HG03196 (cell line): ENCODE results near the gene MAIP1.

Experiments used
- ATAC-seq: cut with Tn5 transposase; IDR thresholded peaks from one replicate; pipeline ENCODE4 v1.9.1; 2021; ENCODE audit not compliant: unreplicated experiment

The MAIP1 gene

DNA sequence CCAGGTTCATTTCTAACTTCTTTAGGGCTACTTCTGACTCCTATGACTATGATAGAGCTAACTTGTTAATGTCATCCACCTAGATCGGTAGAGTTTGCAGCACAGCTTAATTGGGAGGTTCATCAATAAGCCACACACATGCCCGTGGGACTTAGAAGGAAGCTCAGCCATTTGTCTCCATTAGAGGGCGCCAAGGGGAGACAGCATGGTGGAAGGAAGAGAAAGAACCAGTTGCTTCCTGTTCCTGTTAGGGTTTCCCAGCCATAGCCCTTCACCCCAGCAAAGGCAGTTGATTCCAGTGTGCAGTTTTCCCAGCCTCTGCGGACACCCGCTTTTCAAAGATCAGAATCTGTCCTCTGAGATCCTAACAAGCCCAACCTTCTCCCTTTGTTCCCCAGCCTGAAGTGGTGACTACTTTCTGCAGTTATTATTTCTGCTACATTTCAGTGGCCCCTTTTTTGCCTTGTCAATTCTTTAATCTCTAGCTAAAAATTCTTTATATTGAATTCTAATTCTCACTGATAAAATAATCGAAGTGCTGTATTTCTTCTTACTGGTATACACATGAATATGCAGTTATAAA lies 30.3 kb downstream of the MAIP1 start:
- peak; percentile 61 for ATAC-seq

GRCh38 chr2:199987586-199987985 lies 32.2 kb downstream of the MAIP1 start:
- no peak for ATAC-seq

- no peak for ATAC-seq
Measured at GRCh38 chr2:199988151-199988550, 32.8 kb downstream of the MAIP1 start.

DNA sequence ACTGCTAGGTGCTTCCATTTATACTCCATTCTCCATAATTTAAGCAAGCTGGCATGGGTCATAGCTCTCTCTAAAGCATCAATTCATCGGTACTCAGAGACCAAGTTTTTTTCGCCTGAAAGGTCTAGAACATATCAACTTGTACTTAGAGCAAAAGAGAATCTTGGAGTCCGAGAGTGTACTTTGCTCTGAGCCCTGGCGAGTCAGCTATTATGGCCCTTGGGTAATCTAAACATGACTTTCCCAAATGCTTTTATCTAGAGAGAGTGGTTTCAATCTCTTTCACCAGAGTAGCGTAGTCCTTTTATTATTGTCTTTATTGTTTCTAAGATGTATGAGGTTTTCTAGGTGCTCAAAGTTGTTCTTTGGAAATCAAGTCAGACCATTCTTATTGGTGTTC lies 34.4 kb downstream of the MAIP1 start:
- ATAC-seq: no peak

- ATAC-seq: no peak
Measured at GRCh38 chr2:199991691-199992090, 36.3 kb downstream of the MAIP1 start.

- ATAC-seq: no peak
Measured at GRCh38 chr2:199992296-199992695, 36.9 kb downstream of the MAIP1 start.

DNA sequence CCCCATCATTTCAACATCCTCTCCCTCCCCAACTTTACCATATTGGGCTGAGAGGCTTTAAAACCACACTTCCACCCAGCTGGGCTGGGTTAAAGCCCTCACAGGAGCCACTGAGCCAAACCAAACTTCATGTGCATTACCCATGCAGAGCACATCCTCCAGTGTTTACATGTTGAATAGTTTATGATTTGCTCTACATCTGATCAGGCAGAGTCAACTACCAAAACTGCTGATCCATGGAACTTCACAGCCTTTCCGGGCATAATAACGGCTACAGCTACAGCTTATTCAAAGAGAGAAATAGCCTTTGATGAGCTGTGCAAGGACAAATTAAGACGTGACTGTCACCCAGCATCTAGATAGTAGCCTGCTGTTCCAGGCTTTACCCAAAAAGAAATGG lies 39.0 kb downstream of the MAIP1 start:
- no peak for ATAC-seq

- ATAC-seq: no peak
Measured at GRCh38 chr2:199994896-199995295, 39.5 kb downstream of the MAIP1 start.

DNA sequence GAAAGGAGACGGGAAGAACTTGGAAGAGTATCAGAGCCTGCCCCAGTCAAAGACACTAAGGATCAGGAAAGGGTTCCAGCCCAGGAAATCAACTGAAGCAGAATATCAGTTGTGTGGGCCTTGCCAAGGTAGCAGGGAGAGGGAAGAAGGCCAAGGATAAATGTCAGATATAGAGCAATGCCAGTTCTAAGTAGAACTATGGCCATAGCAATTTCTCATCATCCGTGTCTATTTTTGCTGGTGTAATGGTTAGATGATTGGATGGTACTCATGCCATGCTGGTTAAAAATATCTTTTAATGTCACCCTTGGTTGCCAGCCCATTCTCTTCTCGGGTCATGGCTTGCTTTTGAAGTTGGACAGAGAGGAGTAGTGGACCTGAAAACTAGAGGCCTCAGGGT lies 41.9 kb downstream of the MAIP1 start:
- no peak for ATAC-seq

DNA sequence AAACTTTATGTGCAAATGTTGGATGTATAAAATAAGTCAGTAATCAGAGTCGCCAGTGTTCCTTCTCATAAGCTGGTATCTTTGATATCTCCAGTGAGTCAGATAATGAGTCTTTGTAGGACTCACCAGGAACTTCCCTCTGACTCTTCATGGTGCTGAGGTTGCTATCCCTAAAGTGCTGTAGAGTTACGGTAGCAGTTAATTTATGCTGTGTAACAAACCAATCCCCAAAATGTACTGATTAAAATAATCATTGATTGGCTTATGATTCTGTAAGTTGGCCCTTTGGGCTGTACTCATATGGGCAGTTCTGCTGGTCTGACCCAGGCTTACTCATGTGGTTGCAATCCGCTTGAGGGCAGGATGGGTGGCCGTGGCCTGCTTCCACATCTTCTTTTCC lies 43.8 kb downstream of the MAIP1 start:
- no peak for ATAC-seq

DNA sequence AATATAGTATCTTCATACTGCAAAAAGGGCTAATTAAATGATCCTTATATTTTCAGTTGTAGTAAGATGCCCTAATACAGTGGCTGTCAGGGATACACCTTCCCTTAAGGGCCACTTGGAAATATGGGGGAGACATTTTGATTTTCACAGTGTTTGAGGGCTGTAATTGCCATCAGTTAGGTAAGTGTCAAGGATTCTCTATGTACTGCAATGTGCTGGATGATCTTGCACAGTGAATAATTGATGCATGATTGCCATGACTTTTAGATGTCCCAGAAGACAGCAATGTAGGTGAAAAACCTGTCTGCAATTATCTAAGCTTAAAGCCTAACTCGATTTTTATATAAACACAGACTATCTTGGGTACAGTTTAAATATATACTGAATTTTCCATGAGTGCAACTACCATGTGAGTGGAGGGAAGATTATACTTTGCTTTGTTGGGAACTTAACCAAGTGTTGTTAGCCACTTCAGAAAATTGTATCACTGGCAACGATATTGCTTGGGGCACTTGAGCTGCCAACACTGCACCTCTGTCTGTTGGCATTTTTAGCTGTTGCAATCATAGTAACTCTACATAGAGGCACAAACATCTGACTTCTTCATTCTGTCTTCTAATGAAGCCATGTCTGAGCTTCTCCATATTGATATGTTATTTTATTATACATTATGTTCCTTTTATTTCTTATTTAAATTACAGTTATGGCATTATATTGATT lies 45.2 kb downstream of the MAIP1 start:
- no peak for ATAC-seq

- no peak for ATAC-seq
Measured at GRCh38 chr2:200003444-200003843, 48.1 kb downstream of the MAIP1 start.

- no peak for ATAC-seq
Measured at GRCh38 chr2:200005675-200006074, 50.3 kb downstream of the MAIP1 start.

DNA sequence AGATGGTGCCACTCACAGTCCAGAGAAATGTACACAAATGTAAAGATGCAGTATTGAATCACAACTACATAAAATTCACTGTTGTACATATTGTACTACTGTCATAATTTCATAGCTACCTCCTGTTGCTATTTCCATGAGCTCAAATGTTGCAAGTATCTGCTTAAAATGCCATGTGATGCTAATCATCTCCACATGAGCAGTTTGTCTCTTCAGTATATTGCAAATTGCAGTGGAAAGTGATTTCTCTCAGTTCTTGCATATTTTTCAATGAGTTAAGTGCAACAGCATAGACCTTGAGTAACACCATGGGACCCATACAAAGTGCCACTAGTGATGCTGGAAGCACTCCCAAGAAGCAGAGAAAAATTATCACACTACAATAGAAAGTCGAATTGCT lies 51.9 kb downstream of the MAIP1 start:
- ATAC-seq: no peak

- ATAC-seq: no peak
Measured at GRCh38 chr2:200012401-200012800, 57.0 kb downstream of the MAIP1 start.
